Measurements from ENCODE around the gene MRPL27.

DNA sequence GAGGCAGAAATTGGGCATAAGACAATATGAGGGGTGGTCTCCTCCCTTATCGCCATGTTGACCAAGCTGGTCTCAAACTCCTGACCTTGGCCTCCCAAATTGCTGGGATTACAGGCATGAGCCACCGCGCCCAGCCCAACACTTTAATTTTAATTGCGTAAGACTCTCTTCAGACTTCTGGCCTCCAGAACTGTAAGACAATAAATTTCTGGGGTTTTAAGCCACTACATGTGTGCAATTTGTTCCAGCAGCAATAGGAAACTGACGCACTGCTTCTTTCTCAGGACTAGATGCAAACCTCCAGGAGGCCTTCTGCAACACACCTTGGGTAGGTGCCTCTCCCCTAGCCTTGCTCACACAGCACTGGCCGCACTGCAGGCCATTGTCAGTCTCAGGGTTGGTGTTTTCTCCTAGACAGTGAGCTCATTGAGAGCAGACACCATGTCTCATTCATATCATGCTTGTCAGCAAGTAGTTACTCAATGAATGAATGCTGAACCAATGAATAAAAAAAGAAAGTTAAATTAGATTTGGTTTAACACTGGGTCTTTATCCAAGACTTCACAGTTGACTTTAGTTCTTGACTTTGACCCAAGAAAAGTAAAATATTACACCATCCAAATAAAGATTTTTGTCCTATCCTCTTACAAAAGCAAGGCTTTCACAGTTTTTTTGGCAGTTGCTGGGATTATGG lies 47.6 kb upstream of the MRPL27 start:
- TF ChIP-seq, protein P1, sequence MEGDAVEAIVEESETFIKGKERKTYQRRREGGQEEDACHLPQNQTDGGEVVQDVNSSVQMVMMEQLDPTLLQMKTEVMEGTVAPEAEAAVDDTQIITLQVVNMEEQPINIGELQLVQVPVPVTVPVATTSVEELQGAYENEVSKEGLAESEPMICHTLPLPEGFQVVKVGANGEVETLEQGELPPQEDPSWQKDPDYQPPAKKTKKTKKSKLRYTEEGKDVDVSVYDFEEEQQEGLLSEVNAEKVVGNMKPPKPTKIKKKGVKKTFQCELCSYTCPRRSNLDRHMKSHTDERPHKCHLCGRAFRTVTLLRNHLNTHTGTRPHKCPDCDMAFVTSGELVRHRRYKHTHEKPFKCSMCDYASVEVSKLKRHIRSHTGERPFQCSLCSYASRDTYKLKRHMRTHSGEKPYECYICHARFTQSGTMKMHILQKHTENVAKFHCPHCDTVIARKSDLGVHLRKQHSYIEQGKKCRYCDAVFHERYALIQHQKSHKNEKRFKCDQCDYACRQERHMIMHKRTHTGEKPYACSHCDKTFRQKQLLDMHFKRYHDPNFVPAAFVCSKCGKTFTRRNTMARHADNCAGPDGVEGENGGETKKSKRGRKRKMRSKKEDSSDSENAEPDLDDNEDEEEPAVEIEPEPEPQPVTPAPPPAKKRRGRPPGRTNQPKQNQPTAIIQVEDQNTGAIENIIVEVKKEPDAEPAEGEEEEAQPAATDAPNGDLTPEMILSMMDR (IDR thresholded peaks at IDR 0.05 in 8 of 11, conservative IDR thresholded peaks at IDR 0.05 in 3 of 11): no peak
- TF ChIP-seq POLR2A (IDR thresholded peaks at IDR 0.05) (no peak), POLR2AphosphoS5 (IDR thresholded peaks at IDR 0.05) (no peak)

All from spleen (tissue), 7 donors.